NCI-H2029 (cell line): ENCODE measurements around the gene ELP1.
"Not testable (repeated sequence)": the region's sequence is repeated elsewhere in the genome, so short reads cannot be mapped to it uniquely, and the experiment has no call there.

ENCODE experiments used
- DNase-seq: peaks from one replicate; lab custom pipeline; 2025; lab: John Stamatoyannopoulos, UW

ELP1 gene

GRCh38 chr9:108854094-108854493 is 79.8 kb downstream of the ELP1 start:
- no peak for DNase-seq

- no peak for DNase-seq
Observed at GRCh38 chr9:108852079-108852478, 81.8 kb downstream of the ELP1 start.

- no peak for DNase-seq
Observed at GRCh38 chr9:108851138-108851537, 82.8 kb downstream of the ELP1 start.

DNA sequence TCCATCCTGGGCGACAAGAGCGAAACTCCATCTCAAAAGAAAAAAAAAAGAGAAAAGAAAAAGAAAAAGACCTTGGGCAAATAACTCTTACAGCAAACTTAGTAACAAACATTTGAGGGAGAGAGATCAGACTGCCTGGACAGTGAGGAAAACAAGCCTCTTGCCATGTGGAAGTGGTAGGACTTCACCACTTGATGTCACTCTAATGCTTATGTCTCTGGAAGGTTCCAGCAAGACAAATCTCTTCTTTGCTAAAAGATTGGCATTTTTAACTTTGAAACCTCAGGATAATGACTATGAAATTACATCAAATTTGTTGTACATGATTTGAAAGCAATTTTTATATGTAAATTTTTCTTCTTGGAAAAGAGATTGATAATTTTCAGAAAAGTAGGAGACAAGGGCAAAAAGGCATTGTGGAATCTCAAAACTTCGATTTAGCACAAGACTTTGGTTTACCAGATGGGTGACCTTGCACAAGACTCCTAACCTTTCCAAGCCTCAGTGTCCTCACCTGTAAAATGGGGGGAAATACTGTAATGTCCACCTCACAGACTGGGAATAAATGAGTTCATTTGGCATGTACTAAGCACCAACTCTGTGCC is 83.5 kb downstream of the ELP1 start:
- no peak for DNase-seq

- DNase-seq, result not testable (repeated sequence)
Observed at GRCh38 chr9:108848296-108848695, 85.6 kb downstream of the ELP1 start.

- DNase-seq, result no peak
Observed at GRCh38 chr9:108845947-108846346, 88.0 kb downstream of the ELP1 start.

- no peak for DNase-seq
Observed at GRCh38 chr9:108845507-108845906, 88.4 kb downstream of the ELP1 start.

DNA sequence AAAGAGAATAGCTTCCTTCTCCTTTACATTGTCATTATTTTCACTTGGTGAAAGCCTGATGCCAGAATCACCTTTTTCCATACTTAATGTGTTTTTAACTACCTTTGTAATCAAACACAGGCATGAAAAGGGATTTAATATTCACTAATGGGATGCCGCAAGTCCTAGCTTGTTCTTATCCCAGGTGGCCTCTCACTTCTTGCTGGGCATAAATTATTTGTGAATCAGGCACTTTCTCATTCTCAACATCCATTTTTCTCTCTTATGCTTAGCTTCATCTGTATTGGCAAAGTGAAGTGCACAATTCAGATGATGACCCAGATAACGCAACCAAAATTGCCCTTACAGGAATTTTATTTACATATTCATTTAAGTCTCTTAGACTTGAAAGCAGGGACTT is 89.1 kb downstream of the ELP1 start:
- DNase-seq, result no peak

GRCh38 chr9:108844391-108844790 is 89.5 kb downstream of the ELP1 start:
- DNase-seq, result no peak

GRCh38 chr9:108842610-108843295 is 91.2 kb downstream of the ELP1 start:
- no peak for DNase-seq

DNA sequence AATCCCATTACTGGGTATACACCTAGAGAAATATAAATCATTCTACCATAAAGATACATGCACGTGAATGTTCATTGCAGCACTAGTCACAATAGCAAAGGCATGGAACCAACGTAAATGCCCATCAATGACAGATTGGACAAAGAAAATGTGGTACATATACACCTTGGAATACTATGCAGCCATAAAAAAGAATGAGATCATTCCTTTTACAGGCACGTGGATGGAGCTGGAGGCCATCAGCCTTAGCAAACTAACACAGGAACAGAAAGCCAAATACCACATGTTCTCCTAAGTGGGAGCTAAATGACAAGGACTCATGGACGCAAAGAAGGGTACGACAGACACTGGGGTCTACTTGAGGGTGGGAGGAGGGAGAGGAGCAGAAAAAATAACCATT is 94.4 kb downstream of the ELP1 start:
- DNase-seq, result not testable (repeated sequence)

- DNase-seq, result no peak
Observed at GRCh38 chr9:108838017-108838416, 95.9 kb downstream of the ELP1 start.

- no peak for DNase-seq
Observed at GRCh38 chr9:108837530-108837929, 96.4 kb downstream of the ELP1 start.

DNA sequence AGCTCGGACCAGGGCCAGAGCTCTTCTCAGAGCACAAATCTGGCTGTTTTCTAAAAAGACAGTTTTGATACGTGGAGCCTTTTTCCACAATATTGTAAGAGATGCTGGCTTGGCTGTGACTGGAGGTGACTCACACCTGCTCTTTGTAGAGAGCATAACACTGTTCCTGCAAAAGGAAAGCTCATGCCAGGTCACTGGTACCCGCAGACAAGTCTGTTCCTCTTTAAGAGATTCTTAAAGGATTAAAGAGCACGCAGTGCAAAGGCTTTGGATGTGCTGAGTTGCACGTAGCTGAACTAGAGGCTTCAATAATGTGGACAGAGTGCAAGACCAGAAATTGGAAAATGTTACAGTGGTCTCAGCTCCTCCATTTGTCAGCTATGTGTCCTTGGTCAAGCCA is 97.1 kb downstream of the ELP1 start:
- no peak for DNase-seq

DNA sequence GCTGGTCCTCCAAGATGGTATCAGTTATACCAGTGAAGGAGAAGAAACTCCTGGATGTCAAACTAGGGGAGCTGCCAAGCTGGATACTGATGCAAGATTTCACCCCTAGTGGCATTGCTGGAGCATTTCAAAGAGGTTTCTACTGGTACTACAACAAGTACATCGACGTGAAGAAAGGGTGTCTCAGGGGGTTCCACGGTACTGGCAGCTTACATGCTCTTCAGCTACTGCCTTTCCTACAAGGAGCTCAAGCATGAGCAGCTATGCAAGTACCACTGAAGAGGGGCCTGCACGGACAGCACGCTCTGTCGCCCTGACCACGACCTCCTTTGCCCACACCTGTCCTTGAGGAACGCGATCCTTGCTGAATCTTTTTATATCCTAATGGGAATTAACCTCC is 97.6 kb downstream of the ELP1 start:
- DNase-seq, result no peak

- DNase-seq, result no peak
Observed at GRCh38 chr9:108835831-108836230, 98.1 kb downstream of the ELP1 start.

DNA sequence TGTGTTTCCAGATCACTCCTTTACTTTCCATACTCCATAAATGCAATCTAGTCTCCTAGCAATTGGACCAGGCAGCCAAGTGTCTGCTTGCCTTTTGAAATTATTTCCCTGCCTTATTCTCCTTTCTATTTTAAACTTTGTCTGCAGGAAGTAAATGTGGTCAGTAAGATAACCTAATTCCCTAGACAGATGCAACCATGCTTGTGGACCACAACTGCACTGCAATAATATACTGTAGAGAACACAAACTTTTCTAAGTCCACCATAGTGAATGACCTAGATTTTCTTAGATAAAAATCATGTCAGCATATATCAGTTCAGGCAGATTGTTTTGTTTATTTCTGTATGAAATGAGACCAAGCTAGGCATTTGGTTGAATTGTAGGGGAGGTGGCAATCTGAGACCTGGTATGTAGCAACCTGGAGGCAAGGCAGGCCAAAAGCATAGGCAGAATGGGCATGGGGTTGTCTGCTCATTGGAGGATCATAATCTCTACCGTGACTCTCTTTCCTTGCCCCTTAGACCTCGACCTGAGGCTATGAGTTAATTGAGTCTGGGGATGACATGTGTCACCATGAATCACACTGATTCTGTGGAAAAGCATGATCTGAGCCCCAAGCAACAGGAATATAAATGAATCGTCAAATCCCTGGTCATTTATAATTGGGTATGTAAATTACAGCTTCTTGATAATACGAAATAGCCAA is 98.8 kb downstream of the ELP1 start:
- DNase-seq, result no peak

- DNase-seq, result no peak
Observed at GRCh38 chr9:108832179-108832500, 101.8 kb downstream of the ELP1 start.

DNA sequence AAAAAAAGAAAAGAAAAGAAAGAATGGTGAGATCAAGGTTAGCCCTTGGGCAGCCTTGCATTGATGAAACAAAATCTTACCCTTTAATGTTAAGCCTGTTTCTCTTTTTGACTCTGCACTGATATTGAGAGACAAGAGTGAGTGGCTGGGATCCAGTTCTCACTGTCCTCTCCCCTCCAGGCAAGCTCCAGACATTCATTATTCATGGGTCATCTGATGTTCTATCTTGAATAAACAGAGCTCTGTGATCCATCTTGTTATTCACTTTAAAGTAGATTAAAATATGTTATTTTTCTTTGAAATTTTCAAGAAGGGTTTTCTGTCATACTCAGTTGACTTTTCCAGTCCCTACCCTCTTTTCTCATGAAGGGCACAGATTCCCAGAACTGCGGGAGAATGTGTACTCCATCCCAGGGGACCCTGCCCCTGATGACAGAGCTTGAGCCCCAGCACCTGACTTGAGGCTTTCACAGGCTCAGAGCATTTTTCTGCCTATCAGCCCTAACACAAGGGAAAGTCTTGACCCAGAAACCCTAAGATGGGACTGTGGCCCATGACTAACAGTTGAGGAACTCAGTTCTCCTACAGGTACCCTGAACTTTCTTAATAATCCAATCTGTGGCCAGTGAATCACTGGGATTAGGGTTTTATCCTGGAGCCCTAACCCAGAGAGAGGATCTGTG is 102.3 kb downstream of the ELP1 start:
- DNase-seq, result no peak

- DNase-seq, result no peak
Observed at GRCh38 chr9:108830272-108830671, 103.7 kb downstream of the ELP1 start.

- no peak for DNase-seq
Observed at GRCh38 chr9:108823829-108824228, 110.1 kb downstream of the ELP1 start.
